Kidney epithelial cell (primary cell): ENCODE results near the gene CHST2. TPM values are rescaled to one million over a fixed set of nuclear protein-coding genes. Genes with fewer than 3 reads are reported as not detected.

Experiments used
- DNase-seq: peaks from one replicate; pipeline ENCODE4 v3.0.0-alpha.2; 2010; ENCODE audit warnings: low read depth
- H3K27me3 ChIP-seq: 2 replicates; pipeline ENCODE4 v1.6.0; 2011; ENCODE audit warnings: low read length; ENCODE audit not compliant: control insufficient read depth, insufficient read depth
- H3K36me3 ChIP-seq: 2 replicates; pipeline ENCODE4 v1.5.1; 2011; ENCODE audit warnings: low read length; ENCODE audit not compliant: control insufficient read depth, insufficient read depth
- H3K4me3 ChIP-seq: 2 replicates; pipeline ENCODE4 v1.5.1; 2011; ENCODE audit warnings: low read depth, mild to moderate bottlenecking, control low read depth, low read length
- total RNA-seq: library from RNA; depleted of rRNA; stranded (reverse); fragments of >200 nt; gene quantifications from 2 replicates; pipeline ENCODE4 v1.2.3, GENCODE V29; 2015
- TF ChIP-seq, protein P1 (sequence below): IDR thresholded peaks from 2 replicates; pipeline ENCODE4 v1.5.1; 2011; ENCODE audit warnings: mild to moderate bottlenecking, moderate library complexity, low read length, control low read depth, inconsistent platforms; ENCODE audit not compliant: insufficient read depth, poor library complexity, severe bottlenecking

Gene CHST2
- total RNA-seq, 1 donor from 2014 or later: 14.5 TPM

GRCh38 chr3:143092191-143092590 lies 27.4 kb upstream of the CHST2 start:
- no peak for DNase-seq
- H3K4me3 ChIP-seq: no peak overlapping the region
- no peaks in the 10 kb centered on the region for H3K36me3 ChIP-seq
- H3K27me3 ChIP-seq: no peaks in the 10 kb centered on the region
- TF ChIP-seq, protein P1, sequence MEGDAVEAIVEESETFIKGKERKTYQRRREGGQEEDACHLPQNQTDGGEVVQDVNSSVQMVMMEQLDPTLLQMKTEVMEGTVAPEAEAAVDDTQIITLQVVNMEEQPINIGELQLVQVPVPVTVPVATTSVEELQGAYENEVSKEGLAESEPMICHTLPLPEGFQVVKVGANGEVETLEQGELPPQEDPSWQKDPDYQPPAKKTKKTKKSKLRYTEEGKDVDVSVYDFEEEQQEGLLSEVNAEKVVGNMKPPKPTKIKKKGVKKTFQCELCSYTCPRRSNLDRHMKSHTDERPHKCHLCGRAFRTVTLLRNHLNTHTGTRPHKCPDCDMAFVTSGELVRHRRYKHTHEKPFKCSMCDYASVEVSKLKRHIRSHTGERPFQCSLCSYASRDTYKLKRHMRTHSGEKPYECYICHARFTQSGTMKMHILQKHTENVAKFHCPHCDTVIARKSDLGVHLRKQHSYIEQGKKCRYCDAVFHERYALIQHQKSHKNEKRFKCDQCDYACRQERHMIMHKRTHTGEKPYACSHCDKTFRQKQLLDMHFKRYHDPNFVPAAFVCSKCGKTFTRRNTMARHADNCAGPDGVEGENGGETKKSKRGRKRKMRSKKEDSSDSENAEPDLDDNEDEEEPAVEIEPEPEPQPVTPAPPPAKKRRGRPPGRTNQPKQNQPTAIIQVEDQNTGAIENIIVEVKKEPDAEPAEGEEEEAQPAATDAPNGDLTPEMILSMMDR: no peak

GRCh38 chr3:143095813-143096212 lies 23.8 kb upstream of the CHST2 start:
- Histone ChIP-seq H3K27me3 (no peaks in the 10 kb centered on the region), H3K4me3 (no peak overlapping the region), H3K36me3 (no peaks in the 10 kb centered on the region)
- TF ChIP-seq, protein P1: no peak
- DNase-seq: no peak

DNA sequence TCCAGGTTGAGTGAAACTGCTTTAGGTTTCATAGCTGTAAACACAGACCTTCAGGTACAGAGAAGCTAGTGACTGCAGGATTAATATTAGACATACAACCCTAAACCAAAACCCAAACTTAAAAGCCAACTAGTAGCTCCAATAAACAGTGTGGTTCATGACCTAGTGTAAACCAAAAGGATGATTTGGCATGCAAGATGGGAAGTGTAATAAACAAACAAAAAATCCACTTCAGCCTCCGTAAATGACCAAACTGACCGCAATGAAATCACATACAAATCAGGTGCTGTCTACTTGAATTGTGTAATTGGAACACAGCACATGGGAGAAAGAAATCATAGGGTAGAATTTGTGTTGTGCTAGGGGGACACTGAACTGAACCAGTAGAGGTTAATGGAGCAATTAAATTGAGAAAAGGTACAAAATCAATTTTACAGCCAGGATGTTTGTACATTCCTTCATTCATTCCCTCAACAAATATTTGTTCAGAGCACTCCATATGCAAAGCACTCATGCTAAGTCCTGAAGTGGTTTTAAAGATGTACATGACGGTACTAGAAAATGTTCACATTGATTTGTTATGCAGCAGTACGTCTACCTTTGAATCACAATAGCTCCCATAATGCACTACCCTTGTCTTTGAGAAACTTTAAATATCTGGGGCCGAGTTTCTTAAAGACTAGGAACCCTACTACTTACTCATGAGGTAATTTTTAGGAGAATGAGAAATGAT lies 21.4 kb upstream of the CHST2 start:
- TF ChIP-seq, protein P1: no peak
- H3K36me3 ChIP-seq: no peaks in the 10 kb centered on the region

GRCh38 chr3:143099210-143099609 lies 20.4 kb upstream of the CHST2 start:
- Histone ChIP-seq H3K27me3 (no peaks in the 10 kb centered on the region), H3K4me3 (no peak overlapping the region), H3K36me3 (no peaks in the 10 kb centered on the region)
- no peak for DNase-seq
- TF ChIP-seq, protein P1: no peak

More for the DNA sequence above, 21.4 kb upstream of the CHST2 start:
- H3K27me3 ChIP-seq: no peaks in the 10 kb centered on the region
- H3K4me3 ChIP-seq: no peak overlapping the region
- no peak for DNase-seq

DNA sequence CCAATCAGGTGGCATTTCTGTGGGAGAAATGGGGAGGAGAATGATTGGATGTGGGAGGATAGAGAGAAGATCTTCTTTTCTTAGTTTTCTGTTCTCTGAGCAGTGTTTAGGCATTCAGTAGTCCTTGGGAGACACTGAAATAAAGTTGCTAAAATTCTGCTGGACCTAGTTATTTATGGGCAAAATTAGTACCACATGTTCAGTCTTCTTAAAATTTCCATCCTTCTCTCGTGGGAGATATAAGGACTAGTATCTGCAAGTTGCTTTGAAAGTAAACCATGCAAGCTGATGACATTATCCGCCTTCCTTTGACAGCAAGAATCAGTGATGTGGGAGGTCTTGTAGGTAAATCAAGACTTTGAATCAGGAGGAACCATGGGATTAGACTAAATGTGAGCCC lies 19.9 kb upstream of the CHST2 start:
- no peak for DNase-seq
- TF ChIP-seq, protein P1: no peak
- Histone ChIP-seq H3K36me3 (no peaks in the 10 kb centered on the region), H3K27me3 (no peaks in the 10 kb centered on the region), H3K4me3 (no peak overlapping the region)

GRCh38 chr3:143100451-143100850 lies 19.1 kb upstream of the CHST2 start:
- H3K27me3 ChIP-seq: no peaks in the 10 kb centered on the region
- no peaks in the 10 kb centered on the region for H3K36me3 ChIP-seq
- TF ChIP-seq, protein P1: no peak
- no peak overlapping the region for H3K4me3 ChIP-seq
- DNase-seq: no peak
